ENCODE results near the gene PYM1. TPM values are rescaled to one million over a fixed set of nuclear protein-coding genes. Genes with fewer than 3 reads are reported as not detected.

PYM1 gene
- total RNA-seq, 1 experiment from 2014 or later, result 33.6 TPM

DNA sequence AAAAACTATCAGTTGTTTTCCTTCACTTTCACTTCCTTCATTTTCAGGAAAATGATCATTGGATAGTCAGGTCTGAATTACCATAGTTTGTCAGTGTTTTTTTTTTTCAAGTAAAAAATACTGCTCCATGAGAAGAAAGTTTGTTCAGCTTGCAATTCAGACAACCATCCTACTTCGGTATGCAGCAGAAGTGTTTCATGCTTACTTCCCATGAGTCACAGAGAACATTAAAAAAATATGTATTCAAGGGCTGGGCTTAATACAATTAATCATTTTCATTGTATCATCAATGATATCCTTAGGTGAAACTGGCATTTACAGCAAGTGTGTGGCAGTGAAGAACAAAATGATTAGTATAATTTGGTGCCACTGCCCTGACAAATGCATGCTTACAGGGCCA is 21.6 kb downstream of the PYM1 start:
- Mint-ChIP-seq H3K36me3 (ENCODE audit: insufficient read depth, unreplicated experiment) (peaks cover 23% of the 10 kb centered on the region), H3K4me1 (ENCODE audit: low read depth, unreplicated experiment) (peaks cover 17% of the 10 kb centered on the region), H3K27me3 (ENCODE audit: unreplicated experiment) (no peaks in the 10 kb centered on the region), H3K4me3 (ENCODE audit: low read depth, unreplicated experiment) (no peak overlapping the region), H3K27ac (ENCODE audit: unreplicated experiment) (no peak overlapping the region), H3K9me3 (ENCODE audit: low read depth, unreplicated experiment) (no peaks in the 10 kb centered on the region)
- TF ChIP-seq, protein P1, sequence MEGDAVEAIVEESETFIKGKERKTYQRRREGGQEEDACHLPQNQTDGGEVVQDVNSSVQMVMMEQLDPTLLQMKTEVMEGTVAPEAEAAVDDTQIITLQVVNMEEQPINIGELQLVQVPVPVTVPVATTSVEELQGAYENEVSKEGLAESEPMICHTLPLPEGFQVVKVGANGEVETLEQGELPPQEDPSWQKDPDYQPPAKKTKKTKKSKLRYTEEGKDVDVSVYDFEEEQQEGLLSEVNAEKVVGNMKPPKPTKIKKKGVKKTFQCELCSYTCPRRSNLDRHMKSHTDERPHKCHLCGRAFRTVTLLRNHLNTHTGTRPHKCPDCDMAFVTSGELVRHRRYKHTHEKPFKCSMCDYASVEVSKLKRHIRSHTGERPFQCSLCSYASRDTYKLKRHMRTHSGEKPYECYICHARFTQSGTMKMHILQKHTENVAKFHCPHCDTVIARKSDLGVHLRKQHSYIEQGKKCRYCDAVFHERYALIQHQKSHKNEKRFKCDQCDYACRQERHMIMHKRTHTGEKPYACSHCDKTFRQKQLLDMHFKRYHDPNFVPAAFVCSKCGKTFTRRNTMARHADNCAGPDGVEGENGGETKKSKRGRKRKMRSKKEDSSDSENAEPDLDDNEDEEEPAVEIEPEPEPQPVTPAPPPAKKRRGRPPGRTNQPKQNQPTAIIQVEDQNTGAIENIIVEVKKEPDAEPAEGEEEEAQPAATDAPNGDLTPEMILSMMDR (IDR thresholded peaks at IDR 0.05; ENCODE audit: unreplicated experiment), result no peak
- no peak for DNase-seq
- intact Hi-C loops (cut with micrococcal nuclease; ENCODE audit: unreplicated experiment), result loop anchor here (5.0 kb wide), 1 partner anchor 79 kb away; the partner anchor contains the start of gene DNAJC14
- no TSS peak for BruUV-seq (replicated peaks)
- CTCF ChIA-PET, result interaction anchor here (0.5 to 0.6 kb wide), 2 partner anchors 20 to 169 kb away, joined by 3 to 4 read pairs; no protein-coding TSS in a partner anchor

- TF ChIP-seq, protein P1 (IDR thresholded peaks at IDR 0.05; ENCODE audit: unreplicated experiment), result no peak
- Mint-ChIP-seq H3K27ac (ENCODE audit: unreplicated experiment) (no peak overlapping the region), H3K27me3 (ENCODE audit: unreplicated experiment) (no peaks in the 10 kb centered on the region), H3K4me1 (ENCODE audit: low read depth, unreplicated experiment) (no peaks in the 10 kb centered on the region), H3K4me3 (ENCODE audit: low read depth, unreplicated experiment) (no peak overlapping the region), H3K9me3 (ENCODE audit: low read depth, unreplicated experiment) (no peaks in the 10 kb centered on the region), H3K36me3 (ENCODE audit: insufficient read depth, unreplicated experiment) (peaks cover 25% of the 10 kb centered on the region)
- CTCF ChIA-PET, result no interaction called here
- no TSS peak for BruUV-seq (replicated peaks)
- no peak for DNase-seq
- intact Hi-C loops (cut with micrococcal nuclease; ENCODE audit: unreplicated experiment), result no loop called here
Measured at GRCh38 chr12:55901881-55902490, 25.7 kb downstream of the PYM1 start.

DNA sequence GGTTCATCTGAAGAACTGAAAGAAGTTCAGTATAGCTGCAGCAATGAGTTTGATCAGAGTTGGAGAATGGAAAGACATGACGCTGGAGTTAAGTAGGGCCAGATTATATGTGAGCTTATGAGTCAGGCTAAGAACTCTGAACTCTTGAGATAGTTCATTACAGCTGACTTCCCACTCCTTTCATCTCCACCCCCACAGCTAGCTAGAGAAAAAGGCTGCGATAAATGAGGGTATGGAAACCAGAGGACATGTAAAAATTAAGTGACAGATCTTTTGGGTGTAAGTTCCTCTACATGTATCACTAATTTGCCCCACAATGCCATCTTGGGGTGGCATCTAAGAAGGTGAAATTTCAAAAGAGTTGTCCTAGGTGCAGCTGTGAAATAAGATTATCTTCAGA is 28.6 kb downstream of the PYM1 start:
- H3K4me3 Mint-ChIP-seq (ENCODE audit: low read depth, unreplicated experiment), result no peak overlapping the region
- H3K36me3 Mint-ChIP-seq (ENCODE audit: insufficient read depth, unreplicated experiment), result peaks cover 25% of the 10 kb centered on the region
- CTCF ChIA-PET, result interaction anchor here (0.6 kb wide), 2 partner anchors 83 to 149 kb away, joined by 3 to 5 read pairs; no protein-coding TSS in a partner anchor
- no TSS peak for BruUV-seq (replicated peaks)
- no peaks in the 10 kb centered on the region for H3K4me1 Mint-ChIP-seq (ENCODE audit: low read depth, unreplicated experiment)
- H3K27me3 Mint-ChIP-seq (ENCODE audit: unreplicated experiment), result no peaks in the 10 kb centered on the region
- H3K27ac Mint-ChIP-seq (ENCODE audit: unreplicated experiment), result no peak overlapping the region
- TF ChIP-seq, protein P1 (IDR thresholded peaks at IDR 0.05; ENCODE audit: unreplicated experiment), result no peak
- intact Hi-C loops (cut with micrococcal nuclease; ENCODE audit: unreplicated experiment), result no loop called here
- no peak for DNase-seq
- H3K9me3 Mint-ChIP-seq (ENCODE audit: low read depth, unreplicated experiment), result no peaks in the 10 kb centered on the region

DNA sequence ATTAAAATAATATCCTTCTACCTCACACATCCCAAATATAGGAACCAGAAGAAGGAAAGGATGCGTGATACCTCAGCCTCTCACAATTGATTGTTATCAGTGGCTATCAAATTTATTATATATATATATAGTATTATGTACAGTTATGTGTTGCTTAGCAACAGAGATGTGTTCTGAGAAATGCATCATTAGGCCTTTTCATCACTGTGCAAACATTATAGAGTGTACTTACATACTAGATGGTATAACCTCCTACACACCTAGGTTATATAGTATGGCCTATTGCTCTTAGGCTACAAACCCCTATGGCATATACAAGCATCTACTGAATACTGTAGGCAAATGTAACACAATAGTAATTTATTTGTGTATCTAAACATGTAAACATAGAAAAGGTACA is 34.0 kb downstream of the PYM1 start:
- Mint-ChIP-seq H3K27ac (ENCODE audit: unreplicated experiment) (no peak overlapping the region), H3K4me3 (ENCODE audit: low read depth, unreplicated experiment) (no peak overlapping the region), H3K36me3 (ENCODE audit: insufficient read depth, unreplicated experiment) (no peaks in the 10 kb centered on the region), H3K9me3 (ENCODE audit: low read depth, unreplicated experiment) (no peaks in the 10 kb centered on the region), H3K4me1 (ENCODE audit: low read depth, unreplicated experiment) (no peaks in the 10 kb centered on the region), H3K27me3 (ENCODE audit: unreplicated experiment) (no peaks in the 10 kb centered on the region)
- CTCF ChIA-PET, result no interaction called here
- TF ChIP-seq, protein P1 (IDR thresholded peaks at IDR 0.05; ENCODE audit: unreplicated experiment), result no peak
- BruUV-seq (replicated peaks), result no TSS peak
- no peak for DNase-seq
- intact Hi-C loops (cut with micrococcal nuclease; ENCODE audit: unreplicated experiment), result no loop called here
